Forelimb muscle (tissue), 1 donor: ENCODE results near the gene OR4C13. TPM values are rescaled to one million over a fixed set of nuclear protein-coding genes. Genes with fewer than 3 reads are reported as not detected.
"Not testable (repeated sequence)": the region's sequence is repeated elsewhere in the genome, so short reads cannot be mapped to it uniquely, and the experiment has no call there.

Experiments used
- DNase-seq: peaks from one replicate; pipeline ENCODE4 v3.0.0-alpha.2; 2013; ENCODE audit warnings: low read depth
- polyA plus RNA-seq: library from polyadenylated mRNA; unstranded; fragments of 120-200 nt; gene quantifications from one replicate; pipeline ENCODE4 v1.2.1, GENCODE V29; 2013; ENCODE audit not compliant: insufficient read length

The OR4C13 gene
- not detected for polyA plus RNA-seq

DNA sequence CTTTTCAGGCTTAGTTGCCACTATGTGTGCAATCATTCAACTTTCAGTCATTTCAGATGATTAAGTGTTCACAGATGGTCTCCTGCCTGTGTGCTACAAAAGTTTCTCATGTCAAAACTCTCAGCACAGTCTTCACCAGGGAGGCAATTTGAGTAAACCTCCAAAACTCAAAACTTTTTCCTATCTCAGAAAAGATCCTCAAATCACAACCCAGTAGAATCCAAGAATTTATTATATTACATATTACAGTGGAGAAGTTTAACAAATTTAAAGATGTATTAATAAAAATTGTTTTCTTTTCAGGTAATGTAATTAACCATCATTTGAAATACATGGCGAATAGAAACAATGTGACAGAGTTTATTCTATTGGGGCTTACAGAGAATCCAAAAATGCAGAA is at the start of gene OR4C13:
OR4C13 (plus strand) TSS at position 301 of the 400 bp plus-strand sequence; CDS start at position 333, 32 bp downstream.
- no peak for DNase-seq

DNA sequence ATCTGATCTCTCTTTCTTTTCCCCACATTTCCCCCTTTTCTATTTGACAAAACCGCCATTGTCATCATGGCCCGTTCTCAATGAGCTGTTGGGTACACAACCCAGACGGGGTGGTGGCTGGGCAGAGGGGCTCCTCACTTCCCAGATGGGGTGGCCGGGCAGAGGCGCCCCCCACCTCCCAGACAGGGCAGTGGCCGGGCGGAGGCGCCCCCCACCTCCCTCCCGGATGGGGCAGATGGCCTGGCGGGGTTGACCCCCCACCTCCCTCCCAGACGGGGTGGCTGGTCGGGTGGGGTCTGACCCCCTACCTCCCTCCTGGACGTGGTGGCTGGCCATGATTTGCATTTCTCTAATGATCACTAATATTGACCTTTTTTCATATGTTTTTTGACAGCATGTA is 40.7 kb upstream of the OR4C13 start:
- DNase-seq = not testable (repeated sequence)

DNA sequence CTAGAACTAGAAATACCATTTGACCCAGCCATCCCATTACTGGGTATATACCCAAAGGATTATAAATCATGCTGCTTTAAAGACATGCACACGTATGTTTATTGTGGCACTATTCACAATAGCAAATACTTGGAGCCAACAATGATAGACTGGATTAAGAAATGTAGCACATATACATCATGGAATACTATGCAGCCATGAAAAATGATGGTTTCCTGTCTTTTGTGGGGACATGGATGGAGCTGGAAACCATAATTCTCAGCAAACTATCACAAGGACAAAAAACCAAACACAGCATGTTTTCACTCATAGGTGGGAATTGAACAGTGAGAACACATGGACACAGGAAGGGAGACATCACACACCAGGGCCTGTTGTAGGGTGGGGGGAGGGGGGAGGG is 3.5 kb upstream of the OR4C13 start:
- DNase-seq = not testable (repeated sequence)

DNA sequence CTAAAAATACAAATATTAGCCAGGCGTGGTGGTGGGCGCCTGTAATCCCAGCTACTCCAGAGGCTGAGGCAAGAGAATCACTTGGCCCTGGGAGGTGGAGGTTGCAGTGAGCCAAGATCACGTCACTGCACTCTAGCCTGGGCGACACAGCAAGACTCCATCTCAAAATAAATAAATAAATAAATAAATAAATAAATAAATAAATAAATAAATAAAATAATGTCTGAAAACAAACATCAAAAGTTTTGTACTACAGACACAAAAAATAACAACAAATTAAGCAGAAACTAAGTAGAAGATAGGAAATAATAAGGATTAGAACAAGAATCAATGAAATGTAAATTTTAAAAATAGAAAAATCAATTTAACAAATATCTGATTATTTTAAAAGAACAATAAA is 21.2 kb downstream of the OR4C13 start:
- DNase-seq = not testable (repeated sequence)

DNA sequence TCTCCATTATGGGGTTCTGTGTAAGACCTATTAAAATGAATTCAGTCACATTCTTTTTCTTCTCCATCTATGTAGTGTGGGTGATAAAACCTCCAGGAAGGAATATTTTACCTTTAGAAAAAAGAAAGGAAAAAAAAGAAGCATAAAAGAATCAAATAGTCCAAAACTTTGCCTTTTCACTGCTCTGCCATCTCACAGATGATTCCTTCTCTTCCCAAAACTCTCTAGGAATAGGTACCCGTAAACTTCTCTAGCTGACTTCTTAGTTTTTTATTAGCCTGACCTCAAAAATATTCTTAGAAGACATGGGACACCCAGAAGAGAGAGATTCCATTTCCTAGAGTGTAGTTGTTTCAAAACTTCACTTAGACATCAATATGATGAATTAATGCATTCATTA is 30.2 kb downstream of the OR4C13 start, which contains the start of gene OR4C12:
OR4C12 (minus strand) TSS at position 101 of the 400 bp plus-strand sequence; CDS start at position 67, 34 bp downstream.
- not testable (repeated sequence) for DNase-seq

DNA sequence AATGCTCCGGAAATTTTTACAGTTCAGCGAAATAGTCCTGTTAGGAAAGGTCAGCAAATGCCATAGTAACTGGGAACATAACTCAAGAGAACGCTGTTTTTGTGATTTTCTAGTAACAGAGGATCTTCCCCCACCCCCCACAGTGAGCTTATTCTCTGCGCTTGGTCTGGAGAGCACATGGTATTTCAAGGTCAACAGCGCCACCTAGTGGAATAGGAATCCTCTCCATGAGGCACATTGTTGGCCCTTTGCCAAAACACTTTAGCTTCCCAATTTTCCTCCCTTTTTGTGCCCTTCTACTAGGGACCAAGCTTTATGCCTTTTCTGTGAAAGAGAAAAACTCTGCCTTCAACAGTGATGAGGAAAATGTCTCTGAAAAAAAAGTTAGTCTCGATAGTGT is 43.4 kb downstream of the OR4C13 start:
- DNase-seq = no peak

Other genes starting within 250 kb of the OR4C13 start
- not detected for gene OR4C12, start 30.1 kb downstream of the OR4C13 start, polyA plus RNA-seq
- not detected for gene OR4C45, start 80.5 kb downstream of the OR4C13 start, polyA plus RNA-seq